Fibroblast of lung (primary cell): Measurements from ENCODE around the gene CTU1.

ENCODE experiments used
- EZH2 ChIP-seq: IDR thresholded peaks from 2 replicates; pipeline ENCODE4 v1.5.1; 2012; ENCODE audit warnings: low read length, control low read depth, mild to moderate bottlenecking; ENCODE audit errors: missing control alignments
- TF ChIP-seq, protein P1 (sequence below), 2 donors: IDR thresholded peaks in 1 of 2; conservative IDR thresholded peaks in 1 of 2; 1 replicate in 1 of 2; 2 replicates in 1 of 2; pipeline ENCODE4 v1.5.1; 2011 to 2012; ENCODE audit warnings: low read length in 2 of 2, control low read depth in 1 of 2, inconsistent platforms in 1 of 2, low read depth in 1 of 2, mild to moderate bottlenecking in 1 of 2

DNA sequence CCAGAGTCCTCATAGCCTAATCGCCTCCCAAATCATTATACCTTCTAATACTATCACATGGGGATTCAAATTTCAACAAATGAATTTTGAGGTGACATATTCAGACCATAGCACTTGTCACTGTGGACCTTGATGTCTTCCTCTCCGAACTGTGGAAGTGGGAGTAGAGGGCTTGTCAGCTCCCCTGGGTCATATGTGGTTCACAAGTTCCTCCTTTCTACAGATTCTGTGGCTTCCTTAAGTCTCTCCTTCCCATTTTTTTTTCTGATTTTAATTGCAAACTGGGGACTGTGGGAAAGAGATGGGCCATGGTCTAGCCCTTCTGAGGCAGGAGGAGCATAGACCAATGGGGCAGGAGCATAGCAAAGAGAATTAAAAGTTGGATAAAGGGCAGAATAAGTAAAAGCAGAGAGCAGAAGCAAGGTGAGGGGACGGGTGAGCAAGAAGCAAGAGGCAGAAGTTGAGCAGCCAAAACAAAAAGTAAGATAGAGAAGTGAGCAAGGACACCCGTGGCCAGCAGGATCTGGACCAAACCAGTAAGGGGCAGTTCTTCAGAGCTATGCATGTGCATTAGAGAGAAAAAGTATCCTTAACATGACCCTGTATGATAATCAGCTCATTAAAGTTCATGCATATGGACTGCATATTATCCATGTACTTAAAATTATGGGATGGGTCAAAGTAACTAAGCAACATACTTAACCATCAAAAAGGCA, 31.2 kb upstream of the CTU1 start:
- TF ChIP-seq, protein P1, sequence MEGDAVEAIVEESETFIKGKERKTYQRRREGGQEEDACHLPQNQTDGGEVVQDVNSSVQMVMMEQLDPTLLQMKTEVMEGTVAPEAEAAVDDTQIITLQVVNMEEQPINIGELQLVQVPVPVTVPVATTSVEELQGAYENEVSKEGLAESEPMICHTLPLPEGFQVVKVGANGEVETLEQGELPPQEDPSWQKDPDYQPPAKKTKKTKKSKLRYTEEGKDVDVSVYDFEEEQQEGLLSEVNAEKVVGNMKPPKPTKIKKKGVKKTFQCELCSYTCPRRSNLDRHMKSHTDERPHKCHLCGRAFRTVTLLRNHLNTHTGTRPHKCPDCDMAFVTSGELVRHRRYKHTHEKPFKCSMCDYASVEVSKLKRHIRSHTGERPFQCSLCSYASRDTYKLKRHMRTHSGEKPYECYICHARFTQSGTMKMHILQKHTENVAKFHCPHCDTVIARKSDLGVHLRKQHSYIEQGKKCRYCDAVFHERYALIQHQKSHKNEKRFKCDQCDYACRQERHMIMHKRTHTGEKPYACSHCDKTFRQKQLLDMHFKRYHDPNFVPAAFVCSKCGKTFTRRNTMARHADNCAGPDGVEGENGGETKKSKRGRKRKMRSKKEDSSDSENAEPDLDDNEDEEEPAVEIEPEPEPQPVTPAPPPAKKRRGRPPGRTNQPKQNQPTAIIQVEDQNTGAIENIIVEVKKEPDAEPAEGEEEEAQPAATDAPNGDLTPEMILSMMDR (conservative IDR thresholded peaks at IDR 0.05 in 1 of 2, IDR thresholded peaks at IDR 0.05 in 1 of 2; ENCODE audit: low read depth in 1 of 2, low read length in 2 of 2) = no peak
- TF ChIP-seq EZH2 = no peak
